Ovary (tissue), 3 donors: ENCODE results near the gene TUT7.

ENCODE experiments used
- EP300 ChIP-seq: sonication (generic); formaldehyde crosslinking; IDR thresholded peaks from one replicate; pipeline ENCODE4 v1.6.1; 2017; ENCODE audit warnings: antibody characterized with exemption
- POLR2A ChIP-seq: fragments of 450-650 bp; IDR thresholded peaks from one replicate; pipeline ENCODE4 v1.6.1; 2017; ENCODE audit warnings: antibody characterized with exemption, mild to moderate bottlenecking, moderate library complexity
- TF ChIP-seq, protein P1 (sequence below), 3 donors: fragments of 450-650 bp in 2 of 3; fragments of 200-600 bp in 1 of 3; IDR thresholded peaks; one replicate each; pipeline versions ENCODE4 v1.5.1 to v1.8.0; 2016 to 2022; ENCODE audit warnings: antibody characterized with exemption in 3 of 3, mild to moderate bottlenecking in 1 of 3
- donor health status: DM: no; HTN: no; CAD: no.

DNA sequence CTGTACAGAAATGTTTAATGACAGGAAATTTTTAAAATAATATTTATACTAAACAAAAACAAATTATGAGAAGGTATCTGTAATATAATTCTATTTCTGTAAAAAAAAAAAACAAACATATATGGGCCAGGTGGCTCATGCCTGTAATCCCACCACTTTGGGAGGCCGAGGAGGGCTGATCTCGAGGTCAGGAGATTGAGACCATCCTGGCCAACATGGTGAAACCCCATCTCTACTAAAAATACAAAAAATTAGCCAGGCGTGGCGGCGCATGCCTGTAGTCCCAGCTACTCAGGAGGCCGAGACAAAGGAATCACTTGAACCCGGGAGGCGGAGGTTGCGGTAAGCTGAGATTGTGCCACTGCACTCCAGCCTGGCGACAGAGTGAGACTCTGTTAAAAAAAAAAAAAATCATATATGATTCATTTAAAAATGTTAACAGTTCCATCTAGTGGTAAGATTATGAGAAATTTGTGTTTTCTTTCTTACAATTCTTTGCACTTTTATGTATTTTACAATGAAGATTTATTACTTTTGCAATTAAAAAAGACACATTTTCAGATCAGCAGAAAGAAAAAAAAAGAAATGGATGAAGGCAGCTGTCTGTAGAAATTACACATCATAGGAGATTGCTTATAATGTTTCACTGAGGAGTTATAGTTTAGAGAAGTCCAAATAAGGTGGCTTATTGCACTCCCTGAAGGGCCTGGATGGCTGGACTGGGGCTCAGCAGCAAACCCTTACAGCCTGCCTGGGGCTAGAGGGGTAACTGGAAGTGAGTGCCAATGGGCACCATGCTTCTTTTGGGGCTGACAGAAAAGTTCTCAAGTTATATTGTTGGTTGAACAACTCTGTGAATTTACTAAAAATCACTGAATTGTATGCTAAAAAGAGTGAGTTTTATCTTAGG lies 115.1 kb downstream of the TUT7 start:
- TF ChIP-seq POLR2A (no peak), EP300 (no peak)
- TF ChIP-seq, protein P1, sequence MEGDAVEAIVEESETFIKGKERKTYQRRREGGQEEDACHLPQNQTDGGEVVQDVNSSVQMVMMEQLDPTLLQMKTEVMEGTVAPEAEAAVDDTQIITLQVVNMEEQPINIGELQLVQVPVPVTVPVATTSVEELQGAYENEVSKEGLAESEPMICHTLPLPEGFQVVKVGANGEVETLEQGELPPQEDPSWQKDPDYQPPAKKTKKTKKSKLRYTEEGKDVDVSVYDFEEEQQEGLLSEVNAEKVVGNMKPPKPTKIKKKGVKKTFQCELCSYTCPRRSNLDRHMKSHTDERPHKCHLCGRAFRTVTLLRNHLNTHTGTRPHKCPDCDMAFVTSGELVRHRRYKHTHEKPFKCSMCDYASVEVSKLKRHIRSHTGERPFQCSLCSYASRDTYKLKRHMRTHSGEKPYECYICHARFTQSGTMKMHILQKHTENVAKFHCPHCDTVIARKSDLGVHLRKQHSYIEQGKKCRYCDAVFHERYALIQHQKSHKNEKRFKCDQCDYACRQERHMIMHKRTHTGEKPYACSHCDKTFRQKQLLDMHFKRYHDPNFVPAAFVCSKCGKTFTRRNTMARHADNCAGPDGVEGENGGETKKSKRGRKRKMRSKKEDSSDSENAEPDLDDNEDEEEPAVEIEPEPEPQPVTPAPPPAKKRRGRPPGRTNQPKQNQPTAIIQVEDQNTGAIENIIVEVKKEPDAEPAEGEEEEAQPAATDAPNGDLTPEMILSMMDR (IDR thresholded peaks at IDR 0.05): no peak
